Measurements from ENCODE around the gene TDRD10.

DNA sequence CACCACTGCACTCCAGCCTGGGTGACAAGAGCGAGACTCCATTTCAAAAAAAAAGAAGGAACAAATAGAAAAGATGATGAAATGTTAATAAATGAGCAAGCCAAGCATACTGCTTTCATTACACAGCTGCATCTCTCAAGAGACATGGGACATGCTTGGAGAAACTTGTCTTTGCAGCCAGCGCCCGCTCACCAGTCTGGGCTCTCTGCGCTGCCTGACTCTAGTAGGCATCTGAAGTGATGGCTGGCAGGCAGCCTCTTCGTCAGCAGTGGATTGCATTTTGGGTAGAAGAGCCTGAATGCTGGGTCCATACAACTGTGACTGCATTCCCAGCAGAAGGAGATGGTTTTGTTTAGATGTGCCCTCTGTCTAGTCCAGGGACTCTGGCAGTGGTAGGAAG is 48.9 kb upstream of the TDRD10 start:
- TF ChIP-seq EZH2 (IDR thresholded peaks at IDR 0.05; ENCODE audit: borderline replicate concordance, insufficient read depth, low read depth, low read length, poor library complexity, severe bottlenecking), result no peak
- TF ChIP-seq, protein P1, sequence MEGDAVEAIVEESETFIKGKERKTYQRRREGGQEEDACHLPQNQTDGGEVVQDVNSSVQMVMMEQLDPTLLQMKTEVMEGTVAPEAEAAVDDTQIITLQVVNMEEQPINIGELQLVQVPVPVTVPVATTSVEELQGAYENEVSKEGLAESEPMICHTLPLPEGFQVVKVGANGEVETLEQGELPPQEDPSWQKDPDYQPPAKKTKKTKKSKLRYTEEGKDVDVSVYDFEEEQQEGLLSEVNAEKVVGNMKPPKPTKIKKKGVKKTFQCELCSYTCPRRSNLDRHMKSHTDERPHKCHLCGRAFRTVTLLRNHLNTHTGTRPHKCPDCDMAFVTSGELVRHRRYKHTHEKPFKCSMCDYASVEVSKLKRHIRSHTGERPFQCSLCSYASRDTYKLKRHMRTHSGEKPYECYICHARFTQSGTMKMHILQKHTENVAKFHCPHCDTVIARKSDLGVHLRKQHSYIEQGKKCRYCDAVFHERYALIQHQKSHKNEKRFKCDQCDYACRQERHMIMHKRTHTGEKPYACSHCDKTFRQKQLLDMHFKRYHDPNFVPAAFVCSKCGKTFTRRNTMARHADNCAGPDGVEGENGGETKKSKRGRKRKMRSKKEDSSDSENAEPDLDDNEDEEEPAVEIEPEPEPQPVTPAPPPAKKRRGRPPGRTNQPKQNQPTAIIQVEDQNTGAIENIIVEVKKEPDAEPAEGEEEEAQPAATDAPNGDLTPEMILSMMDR (IDR thresholded peaks at IDR 0.05), result no peak

All from B cell (primary cell).